Measurements from ENCODE around the gene ACMSD. TPM values are rescaled to one million over a fixed set of nuclear protein-coding genes. Genes with fewer than 3 reads are reported as not detected.

The ACMSD gene
- polyA plus RNA-seq, 1 experiment, result not detected

GRCh38 chr2:134862069-134862468, 23.7 kb downstream of the ACMSD start:
- POLR2A ChIA-PET, result no interaction called here
- Histone ChIP-seq H3K27me3 (ENCODE audit: control insufficient read depth, insufficient read depth, low read length) (no peaks in the 10 kb centered on the region), H3K4me3 (ENCODE audit: low read depth, low read length) (no peak overlapping the region), H3K36me3 (ENCODE audit: control insufficient read depth, insufficient read depth, low read length) (no peaks in the 10 kb centered on the region)
- CTCF ChIA-PET, result no interaction called here
- no peak for DNase-seq (ENCODE audit: low read depth)
- TF ChIP-seq CTCF (IDR thresholded peaks at IDR 0.05; ENCODE audit: insufficient read depth, low read depth, low read length), result no peak

GRCh38 chr2:134862674-134863073, 24.3 kb downstream of the ACMSD start:
- no peak for TF ChIP-seq CTCF (IDR thresholded peaks at IDR 0.05; ENCODE audit: insufficient read depth, low read depth, low read length)
- no peaks in the 10 kb centered on the region for H3K27me3 ChIP-seq (ENCODE audit: control insufficient read depth, insufficient read depth, low read length)
- no peaks in the 10 kb centered on the region for H3K36me3 ChIP-seq (ENCODE audit: control insufficient read depth, insufficient read depth, low read length)
- H3K4me3 ChIP-seq (ENCODE audit: low read depth, low read length), result no peak overlapping the region
- CTCF ChIA-PET, result no interaction called here
- DNase-seq (ENCODE audit: low read depth), result no peak
- POLR2A ChIA-PET, result no interaction called here

GRCh38 chr2:134863446-134863845, 25.0 kb downstream of the ACMSD start:
- ChIA-PET POLR2A (no interaction called here), CTCF (no interaction called here)
- Histone ChIP-seq H3K4me3 (ENCODE audit: low read depth, low read length) (no peak overlapping the region), H3K27me3 (ENCODE audit: control insufficient read depth, insufficient read depth, low read length) (no peaks in the 10 kb centered on the region), H3K36me3 (ENCODE audit: control insufficient read depth, insufficient read depth, low read length) (no peaks in the 10 kb centered on the region)
- TF ChIP-seq CTCF (IDR thresholded peaks at IDR 0.05; ENCODE audit: insufficient read depth, low read depth, low read length), result no peak
- no peak for DNase-seq (ENCODE audit: low read depth)

GRCh38 chr2:134865067-134865787, 26.8 kb downstream of the ACMSD start:
- Histone ChIP-seq H3K4me3 (ENCODE audit: low read depth, low read length) (no peak overlapping the region), H3K36me3 (ENCODE audit: control insufficient read depth, insufficient read depth, low read length) (no peaks in the 10 kb centered on the region), H3K27me3 (ENCODE audit: control insufficient read depth, insufficient read depth, low read length) (no peaks in the 10 kb centered on the region)
- no peak for TF ChIP-seq CTCF (IDR thresholded peaks at IDR 0.05; ENCODE audit: insufficient read depth, low read depth, low read length)
- ChIA-PET POLR2A (interaction anchor here (0.6 kb wide), 1 partner anchor 20 kb away, joined by 3 read pairs; no protein-coding TSS in a partner anchor), CTCF (no interaction called here)
- DNase-seq (ENCODE audit: low read depth), result no peak

- no peaks in the 10 kb centered on the region for H3K36me3 ChIP-seq (ENCODE audit: control insufficient read depth, insufficient read depth, low read length)
- no peak for TF ChIP-seq CTCF (IDR thresholded peaks at IDR 0.05; ENCODE audit: insufficient read depth, low read depth, low read length)
- no peak overlapping the region for H3K4me3 ChIP-seq (ENCODE audit: low read depth, low read length)
- POLR2A ChIA-PET, result no interaction called here
- CTCF ChIA-PET, result no interaction called here
- no peaks in the 10 kb centered on the region for H3K27me3 ChIP-seq (ENCODE audit: control insufficient read depth, insufficient read depth, low read length)
- DNase-seq (ENCODE audit: low read depth), result no peak
Observed at GRCh38 chr2:134866498-134867099, 28.2 kb downstream of the ACMSD start.
